Colonic mucosa (tissue), 4 donors: Measurements from ENCODE around the gene FAXDC2. TPM values are rescaled to one million over a fixed set of nuclear protein-coding genes. Genes with fewer than 3 reads are reported as not detected.

Experiments
- DNase-seq: peaks from one replicate; pipeline ENCODE4 v3.0.0-alpha.2; 2020
- H3K27ac ChIP-seq: fragments of 200-600 bp; one replicate; pipeline ENCODE4 v1.8.0; 2021
- H3K27me3 ChIP-seq: fragments of 200-600 bp; one replicate; pipeline ENCODE4 v1.8.0; 2021
- H3K36me3 ChIP-seq: fragments of 200-600 bp; one replicate; pipeline ENCODE4 v1.8.0; 2021
- H3K4me1 ChIP-seq: fragments of 200-600 bp; one replicate; pipeline ENCODE4 v1.8.0; 2021; ENCODE audit warnings: mild to moderate bottlenecking
- H3K4me3 ChIP-seq: fragments of 200-600 bp; one replicate; pipeline ENCODE4 v1.8.0; 2021
- H3K9ac ChIP-seq, 2 donors: one replicate each; pipeline ENCODE4 v1.7.0; 2013; ENCODE audit warnings: control low read depth in 2 of 2, low read depth in 2 of 2, low read length in 2 of 2
- H3K9me3 ChIP-seq: fragments of 200-600 bp; one replicate; pipeline ENCODE4 v1.8.0; 2021
- intact Hi-C: fragments of 100-400 bp; cut with DNase I; formaldehyde crosslinking; loops from one replicate; pipeline ENCODE4 v1.14.1; 2022
- total RNA-seq, 2 donors: library from RNA; stranded (reverse); fragmentation: NEBNext Ultra II Directional in 1 of 2; extraction: Animal tissue kit (Norgen Biotek cat#: 25700) in 1 of 2; gene quantifications; one replicate each; pipeline ENCODE4 v1.2.1, GENCODE V29; 2021
- TF ChIP-seq, protein P1 (sequence below): fragments of 200-600 bp; IDR thresholded peaks from one replicate; pipeline ENCODE4 v1.8.0; 2022; ENCODE audit warnings: antibody characterized with exemption, mild to moderate bottlenecking
- donor health status: healthy.
- donor health status: DM: no; HTN: no; CAD: no.
- donor health status: DM: no; HTN: no; CAD: no.

Gene FAXDC2
- total RNA-seq, 2 donors from 2014 or later, result 7.0 to 20.8 TPM

DNA sequence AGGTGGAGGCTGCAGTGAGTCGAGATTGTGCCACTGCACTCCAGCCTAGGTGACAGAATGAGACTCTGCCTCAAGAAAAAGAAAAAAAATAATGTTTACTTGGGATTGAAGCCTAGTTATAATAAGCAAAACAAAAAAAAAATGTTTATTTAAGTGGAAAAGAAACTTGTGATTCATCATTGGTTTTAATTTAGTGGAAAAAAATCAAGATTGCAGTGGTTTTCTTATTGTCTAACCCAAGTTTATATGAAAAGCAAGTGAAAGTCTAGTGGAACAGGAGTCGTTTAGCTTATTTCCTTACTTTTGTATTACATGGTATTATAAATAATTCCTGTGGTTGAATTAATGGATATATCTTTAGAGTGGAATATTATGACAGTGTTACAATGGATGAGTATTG, 16.4 kb upstream of the FAXDC2 start:
- Histone ChIP-seq H3K9ac (no peak overlapping the region), H3K27me3 (no peaks in the 10 kb centered on the region), H3K36me3 (peaks cover 2% of the 10 kb centered on the region), H3K4me1 (peaks cover 6% of the 10 kb centered on the region), H3K9me3 (no peaks in the 10 kb centered on the region), H3K4me3 (no peak overlapping the region), H3K27ac (no peak overlapping the region)
- intact Hi-C loops, result no loop called here
- no peak for DNase-seq
- TF ChIP-seq, protein P1, sequence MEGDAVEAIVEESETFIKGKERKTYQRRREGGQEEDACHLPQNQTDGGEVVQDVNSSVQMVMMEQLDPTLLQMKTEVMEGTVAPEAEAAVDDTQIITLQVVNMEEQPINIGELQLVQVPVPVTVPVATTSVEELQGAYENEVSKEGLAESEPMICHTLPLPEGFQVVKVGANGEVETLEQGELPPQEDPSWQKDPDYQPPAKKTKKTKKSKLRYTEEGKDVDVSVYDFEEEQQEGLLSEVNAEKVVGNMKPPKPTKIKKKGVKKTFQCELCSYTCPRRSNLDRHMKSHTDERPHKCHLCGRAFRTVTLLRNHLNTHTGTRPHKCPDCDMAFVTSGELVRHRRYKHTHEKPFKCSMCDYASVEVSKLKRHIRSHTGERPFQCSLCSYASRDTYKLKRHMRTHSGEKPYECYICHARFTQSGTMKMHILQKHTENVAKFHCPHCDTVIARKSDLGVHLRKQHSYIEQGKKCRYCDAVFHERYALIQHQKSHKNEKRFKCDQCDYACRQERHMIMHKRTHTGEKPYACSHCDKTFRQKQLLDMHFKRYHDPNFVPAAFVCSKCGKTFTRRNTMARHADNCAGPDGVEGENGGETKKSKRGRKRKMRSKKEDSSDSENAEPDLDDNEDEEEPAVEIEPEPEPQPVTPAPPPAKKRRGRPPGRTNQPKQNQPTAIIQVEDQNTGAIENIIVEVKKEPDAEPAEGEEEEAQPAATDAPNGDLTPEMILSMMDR, result no peak

DNA sequence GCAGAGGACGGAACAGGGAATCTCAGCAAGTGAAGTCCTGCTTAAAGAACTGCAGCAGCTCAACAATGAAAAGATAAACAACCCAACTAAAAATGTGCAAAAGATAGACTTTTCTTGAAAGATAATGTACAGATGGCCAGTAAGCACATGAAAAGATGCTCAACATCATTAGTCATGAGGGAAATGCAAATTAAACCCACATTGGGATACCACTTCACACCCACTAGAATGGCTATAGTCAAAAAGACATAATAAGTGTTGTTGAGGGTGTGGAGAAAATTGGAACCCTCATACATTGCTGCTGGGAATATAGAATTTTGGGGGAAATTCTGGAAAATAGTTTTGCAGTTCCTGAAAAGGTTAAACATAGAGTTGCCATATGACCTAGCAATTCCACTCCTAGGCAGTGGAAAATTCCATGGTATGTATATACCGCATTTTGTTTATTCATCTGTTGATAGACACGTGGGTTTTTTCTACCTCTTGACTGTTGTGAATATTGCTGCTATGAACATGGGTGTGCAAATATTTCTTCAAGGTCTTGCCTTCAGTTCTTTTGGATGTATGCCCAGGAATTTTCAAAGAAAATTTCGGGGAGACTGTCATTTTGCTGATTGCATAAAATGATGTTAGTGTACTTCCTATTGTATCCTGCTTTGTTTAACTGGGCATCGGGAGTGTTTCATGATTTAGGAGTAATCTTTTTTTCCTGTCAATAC, 15.2 kb upstream of the FAXDC2 start:
- Histone ChIP-seq H3K27ac (no peak overlapping the region), H3K27me3 (no peaks in the 10 kb centered on the region), H3K4me3 (no peak overlapping the region), H3K4me1 (peaks cover 12% of the 10 kb centered on the region), H3K9ac (no peak overlapping the region), H3K9me3 (no peaks in the 10 kb centered on the region), H3K36me3 (no peaks in the 10 kb centered on the region)
- intact Hi-C loops, result no loop called here
- DNase-seq, result no peak
- TF ChIP-seq, protein P1, result no peak

DNA sequence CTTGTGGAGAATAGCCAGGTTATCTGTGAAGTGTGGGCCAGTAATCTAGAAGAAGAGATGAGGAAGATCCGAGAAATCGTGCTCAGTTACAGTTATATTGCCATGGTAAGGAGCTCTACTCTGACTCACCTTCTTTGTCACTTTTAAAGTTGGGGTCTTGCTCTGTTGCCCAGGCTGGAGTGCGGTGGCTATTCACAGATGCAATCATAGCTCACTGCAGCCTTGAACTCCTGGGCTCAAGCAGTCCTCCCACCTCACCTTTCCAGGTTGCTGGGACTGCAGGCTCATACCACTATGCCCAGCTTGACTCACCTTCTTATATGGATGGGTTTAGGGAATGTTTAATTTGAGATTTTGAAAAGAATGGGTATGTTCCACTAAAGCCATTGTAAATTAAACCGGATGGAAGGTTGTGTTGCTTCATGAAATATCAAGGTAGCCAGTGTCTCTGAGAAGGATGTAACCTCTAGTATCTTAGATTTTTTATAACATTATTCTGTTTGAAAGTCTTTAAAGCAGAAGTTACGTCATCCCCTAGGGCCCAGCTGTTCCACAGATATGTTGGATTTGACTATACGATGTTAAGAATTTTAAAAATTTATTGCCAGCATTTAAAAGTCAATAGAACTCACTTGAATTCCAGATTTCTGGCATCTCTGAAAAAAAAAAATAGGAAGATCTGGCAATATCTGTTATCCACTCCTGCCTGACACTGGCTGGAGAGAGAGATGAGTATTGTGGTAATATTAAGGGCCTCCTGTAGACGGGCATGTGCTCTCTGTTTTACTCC, 13.1 kb upstream of the FAXDC2 start:
- no peak overlapping the region for H3K27ac ChIP-seq
- H3K36me3 ChIP-seq, result no peaks in the 10 kb centered on the region
- DNase-seq, result no peak
- TF ChIP-seq, protein P1, result no peak
- no peak overlapping the region for H3K9ac ChIP-seq
- no peaks in the 10 kb centered on the region for H3K9me3 ChIP-seq
- H3K4me1 ChIP-seq, result peaks cover 12% of the 10 kb centered on the region
- H3K27me3 ChIP-seq, result no peaks in the 10 kb centered on the region
- intact Hi-C loops, result no loop called here
- H3K4me3 ChIP-seq, result no peak overlapping the region

DNA sequence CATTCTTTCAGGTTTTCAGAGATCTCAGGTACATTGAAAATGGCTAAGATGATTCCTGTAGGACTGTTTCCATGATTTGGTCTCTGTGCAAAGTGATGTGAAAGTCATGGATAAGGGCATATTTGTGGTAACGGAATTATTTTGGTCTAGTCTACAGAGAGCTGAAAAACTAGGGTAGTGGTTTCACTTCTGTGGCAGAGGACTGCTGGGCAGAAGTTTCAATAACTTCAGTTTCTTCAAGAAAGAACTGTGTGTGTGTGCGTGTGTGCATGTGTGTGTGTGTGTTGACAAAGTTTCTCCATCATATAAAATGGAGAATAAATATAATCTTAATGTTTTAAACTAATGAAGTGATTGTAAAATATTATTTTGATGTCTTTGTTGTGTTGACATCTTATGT, 12.4 kb upstream of the FAXDC2 start:
- Histone ChIP-seq H3K4me3 (no peak overlapping the region), H3K27ac (no peak overlapping the region), H3K36me3 (no peaks in the 10 kb centered on the region), H3K9ac (no peak overlapping the region), H3K27me3 (no peaks in the 10 kb centered on the region), H3K9me3 (no peaks in the 10 kb centered on the region), H3K4me1 (peaks cover 12% of the 10 kb centered on the region)
- DNase-seq, result no peak
- TF ChIP-seq, protein P1, result no peak
- intact Hi-C loops, result no loop called here

DNA sequence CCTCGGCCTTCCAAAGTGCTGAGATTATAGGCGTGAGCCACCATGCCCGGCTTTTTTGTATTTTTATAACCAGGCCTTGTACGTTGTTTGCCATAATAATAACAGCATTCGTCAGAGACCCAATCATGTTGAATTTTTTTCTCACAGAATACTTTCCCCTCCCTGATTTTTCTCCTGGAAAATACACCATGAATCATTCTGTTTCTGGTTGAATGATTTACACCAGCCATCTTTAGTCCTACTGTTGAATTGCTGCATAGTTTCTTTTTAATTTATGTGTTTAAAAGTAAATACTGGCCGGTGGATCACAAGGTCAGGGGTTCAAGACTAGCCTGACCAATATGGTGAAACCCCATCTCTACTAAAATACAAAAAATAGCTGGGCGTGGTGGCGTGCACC, 11.5 kb upstream of the FAXDC2 start:
- Histone ChIP-seq H3K27me3 (no peaks in the 10 kb centered on the region), H3K4me3 (no peak overlapping the region), H3K4me1 (peaks cover 12% of the 10 kb centered on the region), H3K27ac (no peak overlapping the region), H3K9ac (no peak overlapping the region), H3K9me3 (no peaks in the 10 kb centered on the region), H3K36me3 (no peaks in the 10 kb centered on the region)
- TF ChIP-seq, protein P1, result no peak
- intact Hi-C loops, result no loop called here
- DNase-seq, result no peak
